Spleen (tissue), 11 donors: ENCODE data around the gene BUB1B. TPM values are rescaled to one million over a fixed set of nuclear protein-coding genes. Genes with fewer than 3 reads are reported as not detected.
"Not testable (repeated sequence)": the region's sequence is repeated elsewhere in the genome, so short reads cannot be mapped to it uniquely, and the experiment has no call there.

Source experiments
- DNase-seq: peaks from one replicate; pipeline ENCODE4 v3.0.0-alpha.2; 2020
- H3K27ac ChIP-seq, 8 donors: fragments of 200-600 bp; sonication (generic) in 7 of 8; 1 replicate in 4 of 8; 2 replicates in 4 of 8; pipeline versions ENCODE4 v1.5.0 to v1.8.0; 2016 to 2021; ENCODE audit warnings: inconsistent platforms in 4 of 8, mild to moderate bottlenecking in 4 of 8, moderate library complexity in 1 of 8
- H3K27me3 ChIP-seq, 7 donors: fragments of 200-600 bp; sonication (generic) in 6 of 7; replicated peaks in 1 of 7; 1 replicate in 4 of 7; 2 replicates in 3 of 7; pipeline versions ENCODE4 v1.5.0 to v1.8.0; 2016 to 2021; ENCODE audit warnings: inconsistent platforms in 3 of 7, mild to moderate bottlenecking in 1 of 7
- H3K36me3 ChIP-seq, 6 donors: fragments of 200-600 bp; sonication (generic) in 5 of 6; 1 replicate in 4 of 6; 2 replicates in 2 of 6; pipeline versions ENCODE4 v1.5.0 to v1.8.0; 2016 to 2021; ENCODE audit warnings: inconsistent platforms in 2 of 6
- H3K4me1 ChIP-seq, 6 donors: fragments of 200-600 bp; sonication (generic) in 5 of 6; 1 replicate in 3 of 6; 2 replicates in 3 of 6; pipeline versions ENCODE4 v1.5.0 to v1.8.0; 2016 to 2021; ENCODE audit warnings: inconsistent platforms in 3 of 6
- H3K4me3 ChIP-seq, 8 donors: fragments of 200-600 bp; sonication (generic) in 7 of 8; 1 replicate in 4 of 8; 2 replicates in 4 of 8; pipeline versions ENCODE4 v1.5.0 to v1.8.0; 2016 to 2021; ENCODE audit warnings: inconsistent platforms in 4 of 8, mild to moderate bottlenecking in 4 of 8, moderate library complexity in 2 of 8
- H3K9me3 ChIP-seq, 8 donors: fragments of 200-600 bp; sonication (generic) in 7 of 8; 1 replicate in 4 of 8; 2 replicates in 4 of 8; pipeline versions ENCODE4 v1.5.0 to v1.8.0; 2016 to 2021; ENCODE audit warnings: inconsistent platforms in 4 of 8
- POLR2A ChIP-seq, 3 donors: fragments of 450-650 bp; IDR thresholded peaks; one replicate each; pipeline ENCODE4 v1.5.1; 2017; ENCODE audit warnings: antibody characterized with exemption in 3 of 3, mild to moderate bottlenecking in 1 of 3
- POLR2AphosphoS5 ChIP-seq, 3 donors: sonication (generic); formaldehyde crosslinking; IDR thresholded peaks; one replicate each; pipeline ENCODE4 v1.5.1; 2017; ENCODE audit warnings: antibody characterized with exemption in 3 of 3
- WGBS, 5 donors: extraction: QIAGEN DNeasy Blood & Tissue Kit in 3 of 5; methylation state at CpG; one replicate each; pipeline versions ENCODE4 v1.1.5 to v1.1.7; 2013 to 2018; 5-methylcytosine and 5-hydroxymethylcytosine counted together
- intact Hi-C: fragments of 100-400 bp; cut with DNase I; formaldehyde crosslinking; loops from one replicate; pipeline ENCODE4 v1.15.0; 2023; ENCODE audit warnings: low total_unique reads
- polyA plus RNA-seq, 3 donors: library from polyadenylated mRNA; stranded (reverse); fragments of 200-250 nt; gene quantifications; one replicate each; pipeline ENCODE4 v1.2.1, GENCODE V29; 2013
- total RNA-seq, 7 donors: library from RNA; depleted of rRNA in 3 of 7; stranded (reverse); fragments of >200 nt in 3 of 7; fragmentation: NEBNext Ultra II Directional in 4 of 7; extraction: Animal tissue kit (Norgen Biotek cat#: 25700) in 4 of 7; gene quantifications; one replicate each; pipeline versions ENCODE4 v1.1.0 to v1.2.1, GENCODE V29; 2016 to 2021
- TF ChIP-seq, protein P1 (sequence below), 11 experiments: fragments of 200-600 bp in 7 of 11; fragments of 450-650 bp in 4 of 11; sonication (generic) in 4 of 11; IDR thresholded peaks in 8 of 11; conservative IDR thresholded peaks in 3 of 11; 1 replicate in 7 of 11; 2 replicates in 4 of 11; pipeline versions ENCODE4 v1.4.0 to v1.8.0; 2016 to 2021; ENCODE audit warnings: antibody characterized with exemption in 11 of 11, inconsistent platforms in 4 of 11, mild to moderate bottlenecking in 1 of 11
- donor health status: healthy with polysubstance abuse.
- donor health status: DM: no; HTN: no; CAD: no; lungs with moderate emphysema.
- donor health status: DM: no; HTN: no; CAD: no.
- donor health status: Bipolar disorder and iron deficiency.
- donor health status: healthy.
- donor health status: DM: no; HTN: no; CAD: no.
- donor health status: DM: yes; HTN: yes; CAD: no.

BUB1B gene
- total and polyA plus RNA-seq, 10 donors = 1.2 to 11.8 (median 6.3) TPM

DNA sequence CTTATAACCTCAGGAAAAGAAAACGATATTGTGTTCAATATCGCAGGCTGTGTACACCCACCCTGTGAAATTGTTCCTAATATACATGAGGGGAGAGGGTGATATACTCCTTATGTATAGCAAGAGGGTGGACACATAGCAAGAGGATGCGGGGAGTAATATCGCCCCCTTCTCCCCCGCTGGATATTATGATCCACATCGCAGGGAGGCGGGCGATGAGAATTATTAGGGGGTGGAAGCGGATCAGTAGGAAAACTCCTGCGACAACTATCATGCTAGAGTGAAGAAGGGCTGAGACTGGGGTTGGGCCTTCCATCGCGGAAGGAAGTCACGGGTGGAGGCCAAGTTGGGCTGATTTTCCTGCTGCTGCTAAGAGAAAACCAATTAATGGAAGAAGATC lies 27.3 kb upstream of the BUB1B start:
- peaks cover 0 to 9% (median 0%) of the 10 kb centered on the region in 7 donors for H3K27me3 ChIP-seq
- intact Hi-C loops = no loop called here
- WGBS, 5 donors = 92 to 95% (median 95%) methylated on average over 13 of the region's 13 CpGs

DNA sequence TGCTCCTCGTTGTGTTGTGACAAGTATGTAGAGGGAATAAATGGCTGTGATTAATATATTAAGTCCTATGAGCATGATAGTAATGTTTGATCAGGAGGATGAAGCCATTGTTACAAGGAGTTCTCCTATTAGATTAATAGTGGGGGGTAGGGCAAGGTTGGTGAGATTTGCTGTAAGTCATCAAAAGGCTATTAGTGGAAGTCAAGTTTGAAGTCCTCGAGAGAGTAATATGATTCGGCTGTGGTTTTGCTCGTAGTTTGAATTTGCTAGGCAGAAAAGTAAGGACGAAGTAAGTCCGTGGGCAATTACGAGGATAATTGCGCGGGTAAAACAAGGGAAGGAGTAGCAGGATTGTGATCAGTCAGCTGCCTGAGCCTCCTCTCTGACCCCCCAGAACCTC lies 26.0 kb upstream of the BUB1B start:
- 77 to 87% (median 84%) methylated on average over 9 of the region's 9 CpGs for WGBS, 5 donors
- intact Hi-C loops = no loop called here
- H3K4me3 ChIP-seq = no peak overlapping the region

More for the DNA sequence above, 27.3 kb upstream of the BUB1B start:
- Histone ChIP-seq H3K36me3 (no peaks in the 10 kb centered on the region), H3K4me3 (no peak overlapping the region), H3K27ac (no peak overlapping the region), H3K4me1 (no peaks in the 10 kb centered on the region), H3K9me3 (no peaks in the 10 kb centered on the region)
- no peak for TF ChIP-seq POLR2A (IDR thresholded peaks at IDR 0.05)
- TF ChIP-seq, protein P1, sequence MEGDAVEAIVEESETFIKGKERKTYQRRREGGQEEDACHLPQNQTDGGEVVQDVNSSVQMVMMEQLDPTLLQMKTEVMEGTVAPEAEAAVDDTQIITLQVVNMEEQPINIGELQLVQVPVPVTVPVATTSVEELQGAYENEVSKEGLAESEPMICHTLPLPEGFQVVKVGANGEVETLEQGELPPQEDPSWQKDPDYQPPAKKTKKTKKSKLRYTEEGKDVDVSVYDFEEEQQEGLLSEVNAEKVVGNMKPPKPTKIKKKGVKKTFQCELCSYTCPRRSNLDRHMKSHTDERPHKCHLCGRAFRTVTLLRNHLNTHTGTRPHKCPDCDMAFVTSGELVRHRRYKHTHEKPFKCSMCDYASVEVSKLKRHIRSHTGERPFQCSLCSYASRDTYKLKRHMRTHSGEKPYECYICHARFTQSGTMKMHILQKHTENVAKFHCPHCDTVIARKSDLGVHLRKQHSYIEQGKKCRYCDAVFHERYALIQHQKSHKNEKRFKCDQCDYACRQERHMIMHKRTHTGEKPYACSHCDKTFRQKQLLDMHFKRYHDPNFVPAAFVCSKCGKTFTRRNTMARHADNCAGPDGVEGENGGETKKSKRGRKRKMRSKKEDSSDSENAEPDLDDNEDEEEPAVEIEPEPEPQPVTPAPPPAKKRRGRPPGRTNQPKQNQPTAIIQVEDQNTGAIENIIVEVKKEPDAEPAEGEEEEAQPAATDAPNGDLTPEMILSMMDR (IDR thresholded peaks at IDR 0.05 in 8 of 11, conservative IDR thresholded peaks at IDR 0.05 in 3 of 11) = no peak
- no peak for TF ChIP-seq POLR2AphosphoS5 (IDR thresholded peaks at IDR 0.05)
- no peak for DNase-seq

DNA sequence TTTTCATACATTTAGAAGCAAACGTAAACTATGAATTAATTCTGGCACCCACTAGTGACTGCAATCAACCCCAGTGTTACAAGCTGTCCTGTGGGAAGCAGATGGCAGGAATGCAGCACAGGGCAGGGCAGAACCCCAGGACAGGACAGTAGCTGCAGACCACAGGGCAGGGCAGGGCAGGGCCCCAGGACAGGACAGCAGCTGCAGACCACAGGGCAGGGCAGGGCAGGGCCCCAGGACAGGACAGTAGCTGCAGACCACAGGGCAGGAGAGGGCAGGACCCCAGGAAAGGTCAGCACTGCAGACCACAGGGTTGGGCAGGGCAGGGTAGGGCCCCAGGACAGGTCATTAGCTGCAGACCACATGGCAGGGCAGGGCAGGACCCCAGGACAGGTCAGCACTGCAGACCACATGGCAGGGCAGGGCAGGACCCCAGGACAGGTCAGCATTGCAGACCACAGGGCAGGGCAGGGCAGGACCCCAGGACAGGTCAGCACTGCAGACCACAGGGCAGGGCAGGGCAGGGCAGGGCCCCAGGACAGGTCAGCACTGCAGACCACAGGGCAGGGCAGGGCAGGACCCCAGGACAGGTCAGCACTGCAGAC lies 24.9 kb upstream of the BUB1B start:
- DNase-seq, H3K4me3 ChIP-seq, intact Hi-C loops, H3K27ac ChIP-seq, H3K27me3 ChIP-seq, H3K9me3 ChIP-seq, H3K4me1 ChIP-seq, H3K36me3 ChIP-seq: not testable (repeated sequence)
- 78 to 90% (median 89%) methylated on average over 1 of the region's 1 CpG for WGBS, 5 donors

More for the DNA sequence above, 26.0 kb upstream of the BUB1B start:
- H3K27ac ChIP-seq = no peak overlapping the region
- TF ChIP-seq POLR2A (IDR thresholded peaks at IDR 0.05) (no peak), POLR2AphosphoS5 (IDR thresholded peaks at IDR 0.05) (no peak)
- TF ChIP-seq, protein P1 (IDR thresholded peaks at IDR 0.05 in 8 of 11, conservative IDR thresholded peaks at IDR 0.05 in 3 of 11) = no peak
- H3K9me3 ChIP-seq = no peaks in the 10 kb centered on the region
- DNase-seq = no peak
- H3K27me3 ChIP-seq = peaks cover 0 to 3% (median 0%) of the 10 kb centered on the region in 7 donors
- H3K4me1 ChIP-seq = no peaks in the 10 kb centered on the region
- no peaks in the 10 kb centered on the region for H3K36me3 ChIP-seq

DNA sequence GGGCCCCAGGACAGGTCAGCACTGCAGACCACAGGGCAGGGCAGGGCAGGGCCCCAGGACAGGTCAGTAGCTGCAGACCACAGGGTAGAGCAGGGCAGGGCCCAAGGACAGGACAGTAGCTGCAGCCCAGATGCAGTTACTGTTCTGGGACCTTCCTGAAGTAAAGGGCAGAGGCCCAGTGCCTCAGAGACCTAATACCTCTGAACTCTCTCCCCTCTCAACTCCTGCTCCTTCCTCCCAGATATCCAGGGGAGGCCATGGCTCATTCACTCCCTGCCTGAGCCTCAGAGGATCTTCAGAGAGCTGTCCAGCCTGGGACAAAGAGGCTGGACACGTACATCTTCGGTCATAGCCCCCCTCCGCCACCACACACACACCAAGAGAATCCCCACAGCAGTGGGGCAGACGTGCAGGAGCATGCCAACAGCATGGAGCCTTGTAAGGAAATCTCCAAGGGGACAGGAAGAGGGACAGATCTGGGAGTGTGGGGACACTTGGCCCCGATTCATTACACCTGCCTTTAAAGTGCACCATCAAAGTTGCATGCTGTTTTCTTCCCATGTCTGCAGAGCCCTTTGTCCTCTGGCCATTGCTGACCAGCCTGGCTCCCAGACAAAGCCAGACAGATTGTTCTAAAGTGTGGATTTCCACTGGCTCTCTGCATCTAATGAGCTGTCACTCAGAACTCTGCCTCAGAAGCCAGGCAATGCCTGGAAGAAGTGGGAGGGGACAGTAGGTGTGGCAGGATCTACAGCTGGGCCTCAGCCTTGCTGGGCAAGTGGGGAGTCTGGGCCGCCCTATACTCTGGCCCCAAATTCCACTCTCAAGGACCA lies 24.2 kb upstream of the BUB1B start:
- Histone ChIP-seq H3K9me3 (no peaks in the 10 kb centered on the region), H3K27me3 (no peaks in the 10 kb centered on the region), H3K4me1 (no peaks in the 10 kb centered on the region), H3K27ac (no peak overlapping the region), H3K4me3 (no peak overlapping the region), H3K36me3 (no peaks in the 10 kb centered on the region)
- TF ChIP-seq POLR2AphosphoS5 (IDR thresholded peaks at IDR 0.05) (no peak), POLR2A (IDR thresholded peaks at IDR 0.05) (no peak)
- TF ChIP-seq, protein P1 (IDR thresholded peaks at IDR 0.05 in 8 of 11, conservative IDR thresholded peaks at IDR 0.05 in 3 of 11) = no peak
- DNase-seq = no peak
- 83 to 95% (median 87%) methylated on average over 6 of the region's 6 CpGs for WGBS, 5 donors
- intact Hi-C loops = no loop called here
